NOMO-1 treated with DMSO at 0.1 percent for 48 hours (cell line): ENCODE measurements around the gene HIVEP3.

ENCODE experiments used
- DNase-seq: peaks from one replicate; lab custom pipeline; 2025; ENCODE audit not compliant: unreplicated experiment; lab: John Stamatoyannopoulos, UW

The HIVEP3 gene

DNA sequence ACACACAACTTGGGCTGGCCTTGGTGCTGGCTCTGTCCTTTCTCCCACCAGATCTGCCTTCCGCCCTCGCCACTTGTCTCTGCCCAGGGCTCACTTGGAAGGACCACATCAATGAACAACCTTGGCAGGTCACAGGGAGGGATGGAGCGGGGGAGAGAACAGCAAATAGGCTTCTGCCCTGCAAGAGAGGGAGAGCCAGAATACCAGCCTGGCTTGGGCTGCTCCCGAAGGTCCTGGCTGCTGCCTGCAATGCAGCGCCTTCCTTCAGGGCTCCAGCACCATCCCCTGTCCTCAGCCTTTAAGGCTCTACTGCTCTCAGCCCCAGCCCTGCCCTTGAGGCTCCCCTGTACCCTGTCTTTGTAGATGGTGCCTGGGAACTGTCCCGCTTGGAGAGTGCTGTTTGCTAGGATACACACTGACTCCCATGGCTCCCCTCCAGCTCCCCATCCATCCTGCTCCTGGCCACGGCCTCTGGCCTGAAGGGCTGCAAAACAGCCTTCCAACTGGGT is 43.8 kb downstream of the HIVEP3 start:
- no peak for DNase-seq

DNA sequence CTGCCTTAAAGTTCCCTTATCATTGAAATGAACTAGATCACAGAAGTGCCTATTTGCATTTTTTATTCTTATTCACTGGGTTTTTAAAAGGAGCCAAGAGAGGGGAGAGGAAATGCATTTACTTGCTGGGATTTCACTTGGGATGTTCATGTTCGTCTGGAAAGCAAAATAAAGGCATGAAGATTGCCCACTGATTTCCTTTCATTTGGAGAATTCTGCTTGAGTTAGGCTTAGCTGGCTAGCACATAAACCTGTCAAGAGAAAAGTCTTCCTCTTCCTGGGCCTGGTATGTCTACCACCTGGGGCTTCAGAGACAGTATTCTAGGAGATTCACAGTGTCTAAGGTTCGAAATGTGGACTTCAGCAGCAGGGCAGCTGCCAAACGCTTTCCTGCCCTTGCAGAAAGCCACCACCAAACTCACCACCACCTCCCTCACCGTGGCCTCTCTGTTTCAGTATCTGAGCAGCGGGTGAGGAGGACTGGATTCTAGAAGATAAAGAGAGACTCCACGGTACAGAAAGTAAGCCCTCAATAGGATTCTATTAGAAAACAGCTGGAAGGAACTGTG is 44.5 kb downstream of the HIVEP3 start:
- no peak for DNase-seq

- DNase-seq = peak; percentile 61
Observed at GRCh38 chr1:41872074-41872473, 46.6 kb downstream of the HIVEP3 start.

DNA sequence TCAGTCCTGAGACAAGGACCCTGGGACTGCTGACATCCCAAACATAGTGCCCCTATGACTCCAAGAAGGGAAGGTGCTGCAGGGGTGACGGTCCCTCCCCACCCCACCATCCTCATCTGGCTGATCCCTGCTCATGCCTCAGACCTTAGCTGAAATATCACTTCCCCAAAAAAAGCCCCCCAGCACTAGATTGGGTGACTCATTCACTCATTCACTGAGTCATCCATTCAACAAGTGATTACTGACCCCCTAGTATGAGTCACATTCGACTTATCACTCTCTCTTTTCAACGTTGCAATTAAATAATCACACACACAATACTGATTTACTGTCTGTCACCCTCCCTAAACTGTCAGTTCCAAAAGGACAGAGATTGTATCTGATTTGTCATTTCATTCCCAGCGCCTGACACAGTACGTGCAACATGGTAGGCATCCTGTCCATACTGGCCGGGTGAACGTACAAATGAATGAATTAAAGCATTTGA is 48.6 kb downstream of the HIVEP3 start:
- peak; percentile 76 for DNase-seq

- DNase-seq = no peak
Observed at GRCh38 chr1:41868241-41868998, 50.3 kb downstream of the HIVEP3 start.

DNA sequence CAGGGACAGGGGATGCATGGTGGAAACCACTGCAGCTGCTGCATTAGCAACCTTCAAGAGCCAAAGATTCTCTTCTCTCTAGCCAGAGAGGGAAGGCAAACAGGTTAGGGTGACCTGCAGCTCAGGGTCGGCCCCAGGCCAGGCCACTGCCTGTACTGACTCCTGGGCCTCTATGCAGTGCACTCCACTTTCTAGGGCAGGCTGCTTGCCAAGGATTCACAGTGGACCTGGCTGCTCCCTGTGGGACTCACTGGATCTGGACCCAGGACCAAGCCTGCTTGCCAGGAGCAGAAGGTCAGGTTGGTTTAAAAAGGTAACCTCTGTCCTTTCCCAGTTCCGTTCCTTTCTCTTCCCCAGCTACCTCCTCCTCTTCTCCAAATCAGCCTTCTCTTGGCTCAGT is 52.4 kb downstream of the HIVEP3 start:
- DNase-seq = no peak

DNA sequence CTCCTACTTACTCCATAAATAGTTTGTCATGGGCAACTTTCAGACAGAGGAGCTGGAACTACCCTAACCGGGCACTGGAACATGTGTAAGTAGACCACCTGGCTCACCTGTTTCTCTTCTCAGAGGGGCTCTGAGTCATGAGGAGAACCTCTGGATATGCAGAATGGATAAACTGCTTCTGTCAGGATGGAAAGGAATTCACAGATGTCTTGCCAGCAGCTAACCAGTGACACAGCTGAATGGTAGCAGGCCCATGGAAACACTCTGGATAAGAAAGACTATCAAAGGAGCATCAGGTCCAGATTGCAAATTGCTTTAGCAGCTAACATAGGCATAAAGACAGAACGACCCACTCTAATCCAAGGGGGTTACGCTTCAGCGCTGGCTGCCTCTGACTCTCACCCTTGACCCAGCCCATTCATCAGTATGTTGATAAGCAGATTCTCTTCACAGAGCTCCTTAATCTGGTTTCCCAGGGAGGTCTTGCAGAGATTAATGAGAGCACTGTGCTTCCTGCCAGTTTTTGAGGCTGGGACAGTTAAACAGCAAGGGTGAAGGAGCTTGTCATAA is 54.2 kb downstream of the HIVEP3 start:
- DNase-seq = no peak

DNA sequence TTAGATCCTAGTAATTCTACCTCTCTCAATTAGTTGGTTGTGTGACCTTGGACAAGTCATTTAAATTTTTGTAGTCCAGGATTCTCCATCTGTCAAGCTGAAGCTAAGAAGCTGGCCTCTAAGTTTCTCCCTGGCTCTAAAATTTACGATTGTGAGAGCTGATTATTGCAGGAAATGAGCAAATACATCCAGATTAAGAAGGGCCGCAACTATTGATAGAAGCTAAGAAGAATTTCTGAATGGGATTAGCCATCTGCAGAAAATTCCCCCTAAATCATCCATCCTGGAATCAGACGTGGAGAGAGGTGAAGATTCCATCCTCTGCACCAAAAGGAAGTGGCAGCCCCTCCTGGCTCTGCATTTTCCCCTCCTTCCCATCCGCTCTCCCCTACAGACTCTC is 55.0 kb downstream of the HIVEP3 start:
- no peak for DNase-seq

- DNase-seq = peak; percentile 17
Observed at GRCh38 chr1:41862384-41863221, 56.1 kb downstream of the HIVEP3 start.

GRCh38 chr1:41861535-41862383 is 57.0 kb downstream of the HIVEP3 start:
- DNase-seq = peak; percentile 28

- DNase-seq = no peak
Observed at GRCh38 chr1:41860771-41861170, 58.0 kb downstream of the HIVEP3 start.

DNA sequence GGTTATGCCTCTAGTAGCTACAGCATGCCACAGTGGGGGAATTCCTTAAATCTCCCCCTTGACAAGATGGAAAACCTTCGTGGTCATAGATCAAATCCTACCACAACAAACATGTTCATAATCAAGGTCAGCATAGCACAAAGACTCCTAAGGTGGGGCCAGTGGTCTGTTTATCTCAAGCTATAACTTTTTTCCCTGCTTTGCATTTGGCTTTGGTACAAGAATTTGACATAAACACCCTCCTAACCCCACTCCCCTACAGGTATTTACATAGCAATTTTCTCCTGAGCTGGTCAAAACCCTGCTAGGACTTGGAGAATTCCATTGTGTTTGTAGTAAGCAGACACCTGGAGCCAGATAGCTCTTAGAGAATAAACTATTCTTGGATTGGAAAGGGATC is 58.5 kb downstream of the HIVEP3 start:
- DNase-seq = no peak

GRCh38 chr1:41859686-41860085 is 59.0 kb downstream of the HIVEP3 start:
- peak; percentile 82 for DNase-seq

- DNase-seq = no peak
Observed at GRCh38 chr1:41856944-41857285, 61.8 kb downstream of the HIVEP3 start.

DNA sequence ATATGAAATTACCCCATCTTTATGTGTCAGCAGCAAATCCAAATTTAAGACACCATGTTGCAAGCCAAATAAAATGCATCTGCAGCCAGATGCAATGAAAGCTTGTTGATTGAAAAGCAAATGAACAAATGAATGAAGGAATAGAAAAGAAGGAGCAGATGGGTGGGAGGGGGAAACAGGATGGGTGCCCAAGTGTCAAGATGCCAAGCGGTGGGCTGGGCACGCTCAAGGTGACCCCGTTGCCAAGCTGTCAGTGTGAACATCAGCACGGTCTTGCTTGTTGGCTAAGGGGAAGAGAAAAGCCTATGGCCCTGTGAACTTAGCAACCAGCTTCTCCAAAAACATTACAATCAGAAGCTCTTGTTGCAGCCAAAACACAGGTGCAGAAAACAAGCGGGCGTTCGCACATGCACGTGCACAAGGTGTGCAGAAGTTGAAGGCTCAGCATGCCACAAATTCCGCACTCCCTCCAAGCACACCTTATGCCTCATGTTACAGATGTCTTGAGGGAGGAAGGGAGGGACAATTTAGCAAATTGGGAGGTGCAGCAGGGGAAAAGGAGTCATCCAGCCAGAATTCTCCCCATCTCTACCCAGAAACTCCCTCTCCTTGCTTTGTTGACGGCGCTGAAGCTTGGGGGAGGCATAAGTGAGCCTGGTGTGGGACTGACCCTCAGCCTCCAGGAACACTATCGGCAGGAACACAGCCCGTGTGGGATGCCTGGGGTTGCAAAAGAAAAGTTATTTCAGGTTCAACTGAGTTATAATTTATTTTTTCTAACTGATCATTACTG is 62.4 kb downstream of the HIVEP3 start:
- DNase-seq = no peak

GRCh38 chr1:41855713-41856112 is 63.0 kb downstream of the HIVEP3 start:
- no peak for DNase-seq

- no peak for DNase-seq
Observed at GRCh38 chr1:41853907-41854306, 64.8 kb downstream of the HIVEP3 start.

DNA sequence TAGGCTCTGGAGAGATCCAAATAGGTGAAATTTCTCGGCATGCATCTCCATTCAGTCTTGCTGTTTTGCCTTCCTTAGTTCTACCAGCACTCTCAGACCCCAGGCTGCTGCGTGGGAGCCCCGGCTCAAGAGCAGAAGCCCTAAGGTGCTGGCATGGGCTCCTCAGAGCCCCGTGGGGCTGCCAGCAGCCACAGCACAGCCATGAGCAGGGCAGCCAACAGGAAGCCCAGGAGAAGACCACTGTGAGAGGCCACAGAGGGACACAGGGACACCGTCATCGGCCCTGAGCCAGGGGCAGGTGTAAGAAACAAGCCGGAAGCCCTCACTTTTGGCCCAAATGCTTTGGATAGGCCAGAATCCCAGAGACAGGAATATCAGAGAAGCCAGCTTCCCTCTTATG is 66.6 kb downstream of the HIVEP3 start:
- no peak for DNase-seq

- peak; percentile 83 for DNase-seq
Observed at GRCh38 chr1:41851589-41851988, 67.1 kb downstream of the HIVEP3 start.

DNA sequence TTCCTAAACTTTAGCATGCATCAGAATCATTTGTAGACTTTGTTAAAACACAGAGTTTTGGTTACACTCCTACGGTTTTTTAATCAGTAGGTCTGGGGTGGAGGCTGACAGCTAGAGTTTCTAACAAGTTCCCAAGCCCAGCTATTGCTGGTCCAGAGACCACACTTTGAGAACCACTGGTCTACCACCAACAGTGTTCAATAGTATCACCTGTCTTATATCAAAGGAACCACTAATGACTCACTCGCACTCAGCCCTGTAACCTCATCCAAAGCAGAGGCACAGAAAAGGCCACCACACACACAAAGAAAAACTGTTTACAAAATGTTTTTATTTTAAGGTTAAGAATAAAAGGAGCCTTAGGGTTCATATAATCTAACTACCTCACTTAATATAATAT is 68.7 kb downstream of the HIVEP3 start:
- DNase-seq = no peak
